Adipocyte (in vitro differentiated cells): Measurements from ENCODE around the gene OTOP2.

Experiments used
- DNase-seq: peaks from one replicate; pipeline ENCODE4 v3.0.0-alpha.2; 2015; ENCODE audit warnings: low read depth
- H3K27me3 ChIP-seq: replicated peaks from 2 replicates; pipeline ENCODE4 v1.7.0; 2013; ENCODE audit warnings: mild to moderate bottlenecking, low read length, moderate library complexity; ENCODE audit not compliant: control insufficient read depth, insufficient read depth
- H3K36me3 ChIP-seq: 2 replicates; pipeline ENCODE4 v1.7.0; 2013; ENCODE audit warnings: low read length, mild to moderate bottlenecking, moderate library complexity; ENCODE audit not compliant: control insufficient read depth, insufficient read depth, severe bottlenecking
- H3K4me1 ChIP-seq: 2 replicates; pipeline ENCODE4 v1.7.0; 2013; ENCODE audit warnings: mild to moderate bottlenecking, low read length, moderate library complexity; ENCODE audit not compliant: control insufficient read depth, insufficient read depth
- H3K4me3 ChIP-seq: 2 replicates; pipeline ENCODE4 v1.7.0; 2013; ENCODE audit warnings: mild to moderate bottlenecking, low read length, moderate library complexity
- H3K9ac ChIP-seq: 2 replicates; pipeline ENCODE4 v1.7.0; 2013; ENCODE audit warnings: mild to moderate bottlenecking, low read length, moderate library complexity
- H3K9me3 ChIP-seq: 2 replicates; pipeline ENCODE4 v1.7.0; 2013; ENCODE audit warnings: mild to moderate bottlenecking, low read length, moderate library complexity; ENCODE audit not compliant: control insufficient read depth

Gene OTOP2

GRCh38 chr17:74971069-74971841 lies 47.2 kb downstream of the OTOP2 start:
- Histone ChIP-seq H3K9me3 (no peaks in the 10 kb centered on the region), H3K4me3 (no peak overlapping the region), H3K9ac (no peak overlapping the region), H3K36me3 (no peaks in the 10 kb centered on the region), H3K27me3 (peaks cover 36% of the 10 kb centered on the region), H3K4me1 (no peaks in the 10 kb centered on the region)
- DNase-seq, result no peak

- Histone ChIP-seq H3K27me3 (peaks cover 36% of the 10 kb centered on the region), H3K9ac (no peak overlapping the region), H3K4me3 (no peak overlapping the region), H3K9me3 (no peaks in the 10 kb centered on the region), H3K36me3 (no peaks in the 10 kb centered on the region), H3K4me1 (no peaks in the 10 kb centered on the region)
- DNase-seq, result no peak
These were observed 47.7 kb downstream of the OTOP2 start for GRCh38 chr17:74971842-74972106.

- H3K9me3 ChIP-seq, result no peaks in the 10 kb centered on the region
- no peaks in the 10 kb centered on the region for H3K36me3 ChIP-seq
- H3K9ac ChIP-seq, result no peak within 1 kb of the TSS
- DNase-seq, result peak; percentile 69
- no peak within 1 kb of the TSS for H3K4me3 ChIP-seq
- peaks cover 36% of the 10 kb centered on the region for H3K27me3 ChIP-seq
- no peaks in the 10 kb centered on the region for H3K4me1 ChIP-seq
These were observed 48.3 kb downstream of the OTOP2 start, which contains the start of gene HID1 for GRCh38 chr17:74972107-74972972. TSS of gene HID1 (minus strand) at chr17:74972759. CDS start at chr17:74972656, 103 bp downstream.

GRCh38 chr17:74972973-74973328 lies 48.9 kb downstream of the OTOP2 start:
- DNase-seq, result no peak
- Histone ChIP-seq H3K4me3 (no peak overlapping the region), H3K9ac (no peak overlapping the region), H3K36me3 (no peaks in the 10 kb centered on the region), H3K9me3 (no peaks in the 10 kb centered on the region), H3K4me1 (no peaks in the 10 kb centered on the region), H3K27me3 (peaks cover 36% of the 10 kb centered on the region)

- peaks cover 28% of the 10 kb centered on the region for H3K27me3 ChIP-seq
- no peak for DNase-seq
- no peak overlapping the region for H3K4me3 ChIP-seq
- H3K4me1 ChIP-seq, result no peaks in the 10 kb centered on the region
- no peak overlapping the region for H3K9ac ChIP-seq
- no peaks in the 10 kb centered on the region for H3K9me3 ChIP-seq
- H3K36me3 ChIP-seq, result no peaks in the 10 kb centered on the region
These were observed 51.9 kb downstream of the OTOP2 start for GRCh38 chr17:74975943-74976342.

GRCh38 chr17:74977802-74978201 lies 53.7 kb downstream of the OTOP2 start:
- no peak overlapping the region for H3K9ac ChIP-seq
- H3K36me3 ChIP-seq, result no peaks in the 10 kb centered on the region
- peaks cover 17% of the 10 kb centered on the region for H3K27me3 ChIP-seq
- no peaks in the 10 kb centered on the region for H3K9me3 ChIP-seq
- H3K4me1 ChIP-seq, result peaks cover 8% of the 10 kb centered on the region
- no peak overlapping the region for H3K4me3 ChIP-seq
- no peak for DNase-seq

- Histone ChIP-seq H3K9ac (no peak overlapping the region), H3K27me3 (peaks cover 13% of the 10 kb centered on the region), H3K4me3 (no peak overlapping the region), H3K4me1 (peaks cover 8% of the 10 kb centered on the region), H3K9me3 (no peaks in the 10 kb centered on the region), H3K36me3 (no peaks in the 10 kb centered on the region)
- DNase-seq, result no peak
These were observed 54.2 kb downstream of the OTOP2 start for GRCh38 chr17:74978240-74978639.

- DNase-seq, result no peak
- peaks cover 8% of the 10 kb centered on the region for H3K4me1 ChIP-seq
- no peaks in the 10 kb centered on the region for H3K36me3 ChIP-seq
- peaks cover 7% of the 10 kb centered on the region for H3K27me3 ChIP-seq
- no peak overlapping the region for H3K4me3 ChIP-seq
- no peaks in the 10 kb centered on the region for H3K9me3 ChIP-seq
- H3K9ac ChIP-seq, result no peak overlapping the region
These were observed 55.5 kb downstream of the OTOP2 start for GRCh38 chr17:74979408-74980146.

- Histone ChIP-seq H3K4me1 (peaks cover 8% of the 10 kb centered on the region), H3K9ac (peak overlapping the region; percentile 84), H3K4me3 (peak overlapping the region; percentile 84), H3K9me3 (no peaks in the 10 kb centered on the region), H3K36me3 (no peaks in the 10 kb centered on the region), H3K27me3 (no peaks in the 10 kb centered on the region)
- no peak for DNase-seq
These were observed 57.4 kb downstream of the OTOP2 start for GRCh38 chr17:74981318-74981978.

GRCh38 chr17:74981979-74982662 lies 58.0 kb downstream of the OTOP2 start:
- Histone ChIP-seq H3K9me3 (no peaks in the 10 kb centered on the region), H3K4me3 (peak overlapping the region; percentile 84), H3K4me1 (peaks cover 14% of the 10 kb centered on the region), H3K36me3 (no peaks in the 10 kb centered on the region), H3K27me3 (no peaks in the 10 kb centered on the region), H3K9ac (peak overlapping the region; percentile 84)
- peak; percentile 76 for DNase-seq
